AG10803 (cell line): ENCODE measurements around the gene TBXT.

Experiments used
- DNase-seq: peaks from one replicate; pipeline ENCODE4 v3.0.0; 2010; ENCODE audit warnings: low read depth
- H3K4me3 ChIP-seq: 2 replicates; pipeline ENCODE4 v1.5.1; 2011; ENCODE audit warnings: mild to moderate bottlenecking, low read length, control low read depth
- CTCF ChIP-seq: conservative IDR thresholded peaks from 2 replicates; pipeline ENCODE4 v1.5.1; 2011; ENCODE audit warnings: mild to moderate bottlenecking, low read length, control low read depth, inconsistent platforms

Gene TBXT

DNA sequence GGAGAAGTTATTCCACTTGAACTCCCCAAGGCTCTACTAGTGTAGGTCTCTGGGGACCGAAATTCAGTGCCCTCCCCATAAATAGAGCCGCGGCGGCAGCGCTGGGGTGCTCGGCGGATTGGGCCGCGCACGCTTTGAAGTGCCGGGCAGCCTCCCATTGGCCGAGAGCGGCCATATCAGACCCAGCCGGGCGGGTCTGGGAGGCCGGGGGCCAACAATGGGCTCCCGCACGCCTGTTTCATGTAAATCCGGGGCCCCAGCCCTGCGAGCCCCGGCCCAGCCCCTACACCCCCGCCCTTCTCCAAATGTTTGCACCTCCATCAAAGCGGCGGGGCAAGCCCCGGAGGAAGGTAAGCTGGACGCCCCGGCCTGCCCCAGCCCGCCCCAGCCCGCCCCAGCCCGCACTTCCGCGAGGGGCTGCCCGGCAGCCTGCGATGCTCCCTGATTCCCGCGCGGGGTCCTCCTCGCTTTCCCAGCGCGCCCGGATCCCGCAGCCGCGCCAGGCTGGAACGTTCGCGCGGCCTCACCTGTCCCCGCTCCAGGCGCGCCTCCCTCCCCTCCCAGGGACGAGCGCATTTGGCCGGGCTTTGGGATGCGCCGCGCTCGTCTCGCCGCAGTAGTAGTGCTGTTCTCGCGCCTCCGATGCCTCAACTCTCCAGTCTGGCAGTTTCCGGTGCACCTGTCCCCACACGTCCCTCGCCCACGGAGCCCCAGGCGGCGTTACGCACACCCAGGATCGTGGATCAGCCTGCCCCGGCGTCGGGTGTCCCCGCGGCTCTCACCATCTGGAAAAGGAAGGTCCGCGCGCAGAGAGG is at the start of gene TBXT:
Gene TBXT (minus strand): TSS at position 51 of the 815 bp plus-strand sequence. CDS start 260 bp downstream, outside the sequence.
- no peak for DNase-seq
- H3K4me3 ChIP-seq, result no peak within 1 kb of the TSS
- TF ChIP-seq CTCF, result no peak

DNA sequence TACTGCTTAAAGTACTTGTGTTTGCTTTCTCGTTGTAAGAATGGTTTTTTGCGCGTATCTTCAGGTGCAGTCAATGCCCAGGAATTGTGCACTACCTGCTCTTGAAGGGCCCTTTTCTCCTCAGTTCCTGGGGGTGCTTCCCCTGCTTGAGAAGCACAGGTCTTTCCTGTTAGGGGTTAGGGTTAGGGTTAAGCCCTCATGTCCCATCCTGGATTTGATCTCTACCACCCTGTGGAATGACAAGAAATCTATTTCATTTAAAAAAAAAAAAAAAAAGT is 39.6 kb upstream of the TBXT start:
- no peak overlapping the region for H3K4me3 ChIP-seq
- DNase-seq, result no peak
- TF ChIP-seq CTCF, result no peak

GRCh38 chr6:166206510-166207283 is 39.0 kb upstream of the TBXT start:
- no peak for TF ChIP-seq CTCF
- no peak for DNase-seq
- H3K4me3 ChIP-seq, result no peak overlapping the region

- TF ChIP-seq CTCF, result no peak
- no peak overlapping the region for H3K4me3 ChIP-seq
- DNase-seq, result no peak
These were observed 38.4 kb upstream of the TBXT start for GRCh38 chr6:166206066-166206465.

GRCh38 chr6:166204852-166205650 is 37.4 kb upstream of the TBXT start:
- no peak for DNase-seq
- no peak for TF ChIP-seq CTCF
- no peak overlapping the region for H3K4me3 ChIP-seq

- TF ChIP-seq CTCF, result no peak
- no peak for DNase-seq
- no peak overlapping the region for H3K4me3 ChIP-seq
These were observed 36.1 kb upstream of the TBXT start for GRCh38 chr6:166203641-166204222.
